ENCODE results near the gene CADM3.

- TF ChIP-seq CTCF (IDR thresholded peaks at IDR 0.05 in 8 of 11, conservative IDR thresholded peaks at IDR 0.05 in 3 of 11): no peak
- TF ChIP-seq POLR2A (IDR thresholded peaks at IDR 0.05): no peak
- TF ChIP-seq POLR2AphosphoS5 (IDR thresholded peaks at IDR 0.05): no peak
Measured at GRCh38 chr1:159223004-159223403, 51.6 kb downstream of the CADM3 start.
